T-helper 1 cell (primary cell): Measurements from ENCODE around the gene TRIM9.

Source experiments
- DNase-seq, 5 donors: peaks; one replicate each; pipeline ENCODE4 v3.0.0-alpha.2; 2012 to 2020

The TRIM9 gene

GRCh38 chr14:51056421-51056820, 38.5 kb downstream of the TRIM9 start:
- no peak for DNase-seq

GRCh38 chr14:51053157-51053556, 41.7 kb downstream of the TRIM9 start:
- DNase-seq, result no peak

GRCh38 chr14:51044961-51045360, 49.9 kb downstream of the TRIM9 start:
- DNase-seq, result no peak

- no peak for DNase-seq
Measured at GRCh38 chr14:51041883-51042282, 53.0 kb downstream of the TRIM9 start.

- no peak for DNase-seq
Measured at GRCh38 chr14:51041108-51041531, 53.8 kb downstream of the TRIM9 start.

GRCh38 chr14:51039252-51039651, 55.7 kb downstream of the TRIM9 start:
- no peak for DNase-seq

- DNase-seq, result no peak
Measured at GRCh38 chr14:51035611-51036192, 59.2 kb downstream of the TRIM9 start.

GRCh38 chr14:51028851-51029754, 65.8 kb downstream of the TRIM9 start:
- DNase-seq, result no peak

GRCh38 chr14:51028361-51028760, 66.5 kb downstream of the TRIM9 start:
- no peak for DNase-seq

GRCh38 chr14:51024377-51024776, 70.5 kb downstream of the TRIM9 start:
- DNase-seq, result no peak

- DNase-seq, result no peak
Measured at GRCh38 chr14:51023964-51024363, 70.9 kb downstream of the TRIM9 start.

- DNase-seq, result no peak
Measured at GRCh38 chr14:51022769-51023168, 72.1 kb downstream of the TRIM9 start.

GRCh38 chr14:51020024-51020710, 74.7 kb downstream of the TRIM9 start:
- DNase-seq, result no peak

- no peak for DNase-seq
Measured at GRCh38 chr14:51019089-51019488, 75.8 kb downstream of the TRIM9 start.

GRCh38 chr14:51018521-51018920, 76.4 kb downstream of the TRIM9 start:
- no peak for DNase-seq

- DNase-seq, result no peak
Measured at GRCh38 chr14:51014625-51015024, 80.3 kb downstream of the TRIM9 start.

GRCh38 chr14:51014086-51014485, 80.8 kb downstream of the TRIM9 start:
- no peak for DNase-seq

GRCh38 chr14:51012055-51012454, 82.8 kb downstream of the TRIM9 start:
- DNase-seq, result no peak

- DNase-seq, result no peak
Measured at GRCh38 chr14:51008446-51008845, 86.5 kb downstream of the TRIM9 start.

GRCh38 chr14:51006781-51007211, 88.1 kb downstream of the TRIM9 start:
- DNase-seq, result no peak

GRCh38 chr14:51006324-51006723, 88.6 kb downstream of the TRIM9 start:
- no peak for DNase-seq

- DNase-seq, result no peak
Measured at GRCh38 chr14:51004801-51005526, 89.9 kb downstream of the TRIM9 start.

- no peak for DNase-seq
Measured at GRCh38 chr14:51004352-51004800, 90.5 kb downstream of the TRIM9 start.
